Right lobe of liver (tissue), 6 donors: Measurements from ENCODE around the gene MKRN2OS. TPM values are rescaled to one million over a fixed set of nuclear protein-coding genes. Genes with fewer than 3 reads are reported as not detected.

Experiments
- ATAC-seq, 4 donors: fragments of 200-7000 bp; cut with Tn5 transposase; one replicate each; pipeline ENCODE4 v1.9.1; 2020; ENCODE audit warnings: mild to moderate bottlenecking in 4 of 4, moderate library complexity in 4 of 4
- DNase-seq, 3 donors: peaks; one replicate each; pipeline ENCODE4 v3.0.0-alpha.2; 2020
- H3K27ac ChIP-seq, 3 donors: fragments of 200-600 bp; one replicate each; pipeline ENCODE4 v1.8.0; 2022
- H3K27me3 ChIP-seq, 2 donors: fragments of 200-600 bp; one replicate each; pipeline ENCODE4 v1.8.0; 2022
- H3K36me3 ChIP-seq, 4 donors: fragments of 200-600 bp; sonication (generic) in 1 of 4; one replicate each; pipeline versions ENCODE4 v1.5.1 to v1.8.0; 2017 to 2022; ENCODE audit warnings: control low read depth in 1 of 4
- H3K4me1 ChIP-seq, 4 donors: fragments of 200-600 bp; sonication (generic) in 1 of 4; one replicate each; pipeline versions ENCODE4 v1.5.1 to v1.8.0; 2017 to 2022; ENCODE audit warnings: control low read depth in 1 of 4
- H3K4me3 ChIP-seq, 3 donors: fragments of 200-600 bp; one replicate each; pipeline ENCODE4 v1.8.0; 2022
- H3K9me3 ChIP-seq, 4 donors: fragments of 200-600 bp; sonication (generic) in 1 of 4; one replicate each; pipeline versions ENCODE4 v1.5.1 to v1.8.0; 2017 to 2022; ENCODE audit warnings: control low read depth in 1 of 4
- POLR2A ChIP-seq: fragments of 450-650 bp; IDR thresholded peaks from one replicate; pipeline ENCODE4 v1.6.1; 2017; ENCODE audit warnings: antibody characterized with exemption, mild to moderate bottlenecking
- WGBS: methylation state at CpG from one replicate; pipeline ENCODE4 v1.1.6; 2018; ENCODE audit warnings: low coverage, low lambda C conversion rate; ENCODE audit not compliant: insufficient coverage; ENCODE audit errors: missing lambda C conversion rate; 5-methylcytosine and 5-hydroxymethylcytosine counted together
- intact Hi-C, 2 donors: fragments of 100-400 bp; cut with DNase I; formaldehyde crosslinking; loops; one replicate each; pipeline versions ENCODE4 v1.11.2 to v1.14.1; 2022
- total RNA-seq, 6 experiments: library from RNA; depleted of rRNA in 2 of 6; stranded (reverse); fragments of >200 nt in 2 of 6; fragmentation: NEBNext Ultra II Directional in 3 of 6; extraction: Animal tissue kit (Norgen Biotek cat#: 25700) in 3 of 6; gene quantifications; one replicate each; pipeline versions ENCODE4 v1.1.0 to v1.2.4, GENCODE V29; 2016 to 2023
- TF ChIP-seq, protein P1 (sequence below), 4 donors: fragments of 200-600 bp in 3 of 4; fragments of 450-650 bp in 1 of 4; IDR thresholded peaks; one replicate each; pipeline versions ENCODE4 v1.5.1 to v1.8.0; 2016 to 2022; ENCODE audit warnings: antibody characterized with exemption in 4 of 4, mild to moderate bottlenecking in 2 of 4
- donor health status: DM: no; HTN: yes; CAD: no.
- donor health status: DM: no; HTN: no; CAD: no.
- donor health status: DM: no; HTN: no; CAD: no.
- donor health status: DM: no; HTN: yes; CAD: no.
- donor health status: DM: no; HTN: yes; CAD: no.

The MKRN2OS gene
- total RNA-seq, 6 experiments from 2014 or later, result 0.31 TPM; not detected in 5

DNA sequence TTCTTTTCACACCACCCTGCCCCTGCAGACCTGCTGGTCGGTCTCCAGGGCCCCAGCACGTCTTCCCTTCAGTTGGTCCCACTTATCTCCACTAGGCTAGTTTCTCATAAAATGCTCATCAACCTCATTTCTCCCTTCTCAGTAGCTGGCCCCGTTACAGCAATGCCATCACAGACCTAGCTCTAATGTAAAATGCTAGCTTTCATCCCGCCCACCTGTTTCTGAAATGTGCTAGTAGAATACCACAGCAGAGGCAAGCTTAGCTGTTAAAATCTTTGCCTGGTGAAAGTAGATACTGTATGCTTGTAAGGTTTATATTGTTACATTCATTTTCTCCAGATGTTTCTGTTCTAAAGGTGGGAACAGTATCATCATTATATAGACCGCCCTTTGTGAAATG, 13.1 kb downstream of the MKRN2OS start:
- Histone ChIP-seq H3K36me3 (peaks cover 0 to 19% (median 4%) of the 10 kb centered on the region in 4 donors), H3K27ac (no peak overlapping the region), H3K4me3 (no peak overlapping the region), H3K9me3 (no peaks in the 10 kb centered on the region), H3K4me1 (no peaks in the 10 kb centered on the region), H3K27me3 (no peaks in the 10 kb centered on the region)
- DNase-seq (no peak), ATAC-seq (no peak)
- TF ChIP-seq, protein P1, sequence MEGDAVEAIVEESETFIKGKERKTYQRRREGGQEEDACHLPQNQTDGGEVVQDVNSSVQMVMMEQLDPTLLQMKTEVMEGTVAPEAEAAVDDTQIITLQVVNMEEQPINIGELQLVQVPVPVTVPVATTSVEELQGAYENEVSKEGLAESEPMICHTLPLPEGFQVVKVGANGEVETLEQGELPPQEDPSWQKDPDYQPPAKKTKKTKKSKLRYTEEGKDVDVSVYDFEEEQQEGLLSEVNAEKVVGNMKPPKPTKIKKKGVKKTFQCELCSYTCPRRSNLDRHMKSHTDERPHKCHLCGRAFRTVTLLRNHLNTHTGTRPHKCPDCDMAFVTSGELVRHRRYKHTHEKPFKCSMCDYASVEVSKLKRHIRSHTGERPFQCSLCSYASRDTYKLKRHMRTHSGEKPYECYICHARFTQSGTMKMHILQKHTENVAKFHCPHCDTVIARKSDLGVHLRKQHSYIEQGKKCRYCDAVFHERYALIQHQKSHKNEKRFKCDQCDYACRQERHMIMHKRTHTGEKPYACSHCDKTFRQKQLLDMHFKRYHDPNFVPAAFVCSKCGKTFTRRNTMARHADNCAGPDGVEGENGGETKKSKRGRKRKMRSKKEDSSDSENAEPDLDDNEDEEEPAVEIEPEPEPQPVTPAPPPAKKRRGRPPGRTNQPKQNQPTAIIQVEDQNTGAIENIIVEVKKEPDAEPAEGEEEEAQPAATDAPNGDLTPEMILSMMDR (IDR thresholded peaks at IDR 0.05), result no peak
- TF ChIP-seq POLR2A, result no peak
- intact Hi-C loops, result no loop called here
- 96% methylated on average over 5 of the region's 5 CpGs for WGBS

DNA sequence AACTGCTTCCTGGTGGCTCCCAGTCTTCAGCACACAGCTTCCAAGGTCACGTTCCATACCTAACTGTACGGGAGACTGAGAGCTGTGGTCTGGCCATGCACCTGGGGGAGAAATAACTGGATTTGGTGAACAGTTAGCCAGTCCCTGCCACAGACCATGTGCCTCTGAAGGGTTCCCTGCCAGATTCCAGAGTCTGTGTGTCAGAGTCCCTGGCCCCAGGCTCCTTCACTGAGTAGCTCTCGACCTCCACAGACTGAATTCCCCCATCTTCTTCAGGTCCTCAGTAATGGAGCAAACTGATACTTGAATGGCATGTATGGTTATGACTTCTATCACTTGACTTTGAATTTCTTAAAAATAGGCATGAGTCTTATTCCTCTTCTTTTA, 17.5 kb downstream of the MKRN2OS start:
- no peak overlapping the region for H3K27ac ChIP-seq
- no peaks in the 10 kb centered on the region for H3K9me3 ChIP-seq
- no peak for TF ChIP-seq POLR2A
- TF ChIP-seq, protein P1 (IDR thresholded peaks at IDR 0.05), result no peak
- H3K36me3 ChIP-seq, result peaks cover 0 to 19% (median 5%) of the 10 kb centered on the region in 4 donors
- ATAC-seq, result no peak
- WGBS, result 82% methylated on average over 2 of the region's 3 CpGs
- H3K4me1 ChIP-seq, result no peaks in the 10 kb centered on the region
- DNase-seq, result no peak
- intact Hi-C loops, result no loop called here
- H3K4me3 ChIP-seq, result no peak overlapping the region
- no peaks in the 10 kb centered on the region for H3K27me3 ChIP-seq

DNA sequence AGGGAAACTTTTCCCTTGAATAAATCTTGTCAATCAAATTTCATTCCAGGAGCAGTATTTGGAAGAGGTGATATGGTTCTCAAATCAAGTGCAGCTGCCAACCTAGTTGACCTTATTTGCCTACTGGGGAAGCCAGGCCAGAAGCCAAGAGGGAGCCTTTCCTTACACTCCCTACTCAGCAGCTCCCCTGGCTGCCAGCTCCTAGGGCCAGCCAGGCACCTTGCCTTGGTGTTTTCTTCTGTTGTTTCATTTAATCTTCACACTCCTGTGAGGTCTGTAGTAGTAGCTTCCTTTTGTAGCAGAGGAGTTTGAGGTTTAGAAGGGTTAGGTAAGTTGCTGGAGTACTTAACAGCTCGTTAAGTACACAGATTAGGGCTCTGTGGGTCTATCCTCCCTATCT, 22.6 kb downstream of the MKRN2OS start:
- 100% methylated on average over 1 of the region's 1 CpG for WGBS
- Histone ChIP-seq H3K27ac (no peak overlapping the region), H3K4me3 (no peak overlapping the region), H3K36me3 (peaks cover 0 to 1% (median 0%) of the 10 kb centered on the region in 4 donors), H3K9me3 (no peaks in the 10 kb centered on the region), H3K27me3 (no peaks in the 10 kb centered on the region), H3K4me1 (peaks cover 0 to 7% (median 0%) of the 10 kb centered on the region in 4 donors)
- DNase-seq (peak in 2 of 3 donors; percentile 21 to 46), ATAC-seq (peak; percentile 61 to 91 (median 64))
- no peak for TF ChIP-seq POLR2A
- TF ChIP-seq, protein P1 (IDR thresholded peaks at IDR 0.05), result peak in 2 of 4 donors; percentile 8 to 32
- intact Hi-C loops, result no loop called here

DNA sequence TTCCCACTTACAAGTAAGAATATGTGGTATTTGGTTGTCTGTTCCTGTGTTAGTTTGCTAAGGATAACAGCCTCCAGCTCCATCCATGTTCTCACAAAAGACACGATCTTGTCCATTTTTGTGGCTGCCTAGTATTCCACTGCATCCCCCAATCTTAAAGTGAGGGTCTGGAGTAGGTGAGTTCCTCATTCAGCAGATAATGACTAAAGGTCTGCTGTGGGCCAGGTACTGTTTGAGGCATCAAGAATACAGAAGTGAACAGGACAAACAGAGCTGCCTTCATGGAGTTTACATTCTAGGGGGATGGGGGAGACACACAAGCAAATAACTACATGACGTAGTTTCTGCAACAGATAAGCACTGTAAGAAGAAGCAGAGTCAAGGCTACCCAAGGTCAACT, 24.3 kb downstream of the MKRN2OS start:
- intact Hi-C loops, result no loop called here
- no peak for ATAC-seq
- DNase-seq, result no peak
- H3K36me3 ChIP-seq, result peaks cover 0 to 1% (median 0%) of the 10 kb centered on the region in 4 donors
- no peak overlapping the region for H3K27ac ChIP-seq
- WGBS, result 96% methylated on average over 2 of the region's 2 CpGs
- H3K4me1 ChIP-seq, result peaks cover 0 to 7% (median 0%) of the 10 kb centered on the region in 4 donors
- TF ChIP-seq POLR2A, result no peak
- TF ChIP-seq, protein P1 (IDR thresholded peaks at IDR 0.05), result no peak
- no peaks in the 10 kb centered on the region for H3K9me3 ChIP-seq
- H3K27me3 ChIP-seq, result no peaks in the 10 kb centered on the region
- no peak overlapping the region for H3K4me3 ChIP-seq
